Astrocyte (in vitro differentiated cells and primary cell): ENCODE data around the gene CDH19. TPM values are rescaled to one million over a fixed set of nuclear protein-coding genes. Genes with fewer than 3 reads are reported as not detected.

ENCODE experiments used
- DNase-seq: peaks from one replicate; pipeline ENCODE4 v3.0.0-alpha.2; 2010; ENCODE audit warnings: low read depth
- FAIRE-seq: peaks from 2 replicates; lab custom pipeline; 2011; peaks lifted over from hg19 to GRCh38; lab: Jason Lieb, UNC
- H2AFZ ChIP-seq: 2 replicates; pipeline ENCODE4 v1.6.0; 2012; ENCODE audit warnings: low read depth, low read length, inconsistent platforms
- H3K27ac ChIP-seq: 2 replicates; pipeline ENCODE4 v1.5.1; 2011; ENCODE audit warnings: low read depth, low read length, inconsistent platforms
- H3K27me3 ChIP-seq: 2 replicates; pipeline ENCODE4 v1.6.0; 2011; ENCODE audit warnings: low read length, inconsistent platforms; ENCODE audit not compliant: insufficient read depth
- H3K36me3 ChIP-seq: 2 replicates; pipeline ENCODE4 v1.5.1; 2011; ENCODE audit warnings: low read length, inconsistent platforms; ENCODE audit not compliant: insufficient read depth
- H3K4me1 ChIP-seq: 2 replicates; pipeline ENCODE4 v1.5.1; 2011; ENCODE audit warnings: low read length, inconsistent platforms; ENCODE audit not compliant: insufficient read depth
- H3K4me2 ChIP-seq: 2 replicates; pipeline ENCODE4 v1.6.0; 2012; ENCODE audit warnings: low read length, inconsistent platforms
- H3K4me3 ChIP-seq: 2 replicates; pipeline ENCODE4 v1.5.1; 2011; ENCODE audit warnings: low read depth, mild to moderate bottlenecking, low read length, inconsistent platforms; ENCODE audit not compliant: insufficient read depth
- H3K79me2 ChIP-seq: 2 replicates; pipeline ENCODE4 v1.6.0; 2012; ENCODE audit warnings: mild to moderate bottlenecking, low read length, inconsistent platforms; ENCODE audit not compliant: insufficient read depth
- H3K9ac ChIP-seq: 2 replicates; pipeline ENCODE4 v1.6.0; 2012; ENCODE audit warnings: mild to moderate bottlenecking, low read length, inconsistent platforms
- H3K9me3 ChIP-seq: 2 replicates; pipeline ENCODE4 v1.5.1; 2012; ENCODE audit warnings: low read depth, mild to moderate bottlenecking, low read length, inconsistent platforms; ENCODE audit not compliant: insufficient read depth
- H4K20me1 ChIP-seq: 2 replicates; pipeline ENCODE4 v1.6.0; 2012; ENCODE audit warnings: low read length, inconsistent platforms; ENCODE audit not compliant: insufficient read depth
- H3K27ac Mint-ChIP-seq: one replicate; pipeline ENCODE4 v1.8.0; 2021; ENCODE audit warnings: mild to moderate bottlenecking, mixed read lengths; ENCODE audit not compliant: unreplicated experiment
- H3K27me3 Mint-ChIP-seq: one replicate; pipeline ENCODE4 v1.8.0; 2021; ENCODE audit warnings: low read depth, mixed read lengths; ENCODE audit not compliant: unreplicated experiment
- H3K36me3 Mint-ChIP-seq: one replicate; pipeline ENCODE4 v1.8.0; 2021; ENCODE audit warnings: low read depth, mixed read lengths; ENCODE audit not compliant: unreplicated experiment
- H3K4me1 Mint-ChIP-seq: one replicate; pipeline ENCODE4 v1.8.0; 2021; ENCODE audit warnings: low read depth, mixed read lengths; ENCODE audit not compliant: unreplicated experiment
- H3K4me3 Mint-ChIP-seq: one replicate; pipeline ENCODE4 v1.8.0; 2021; ENCODE audit warnings: mild to moderate bottlenecking, moderate library complexity, mixed read lengths; ENCODE audit not compliant: unreplicated experiment
- H3K9me3 Mint-ChIP-seq: one replicate; pipeline ENCODE4 v1.8.0; 2021; ENCODE audit warnings: mild to moderate bottlenecking, mixed read lengths; ENCODE audit not compliant: unreplicated experiment
- CTCF ChIP-seq: IDR thresholded peaks from 2 replicates; pipeline ENCODE4 v1.5.1; 2011; ENCODE audit warnings: low read depth, mild to moderate bottlenecking, inconsistent platforms, low read length, moderate library complexity; ENCODE audit not compliant: insufficient read depth
- EZH2 ChIP-seq: IDR thresholded peaks from 2 replicates; pipeline ENCODE4 v1.6.1; 2012; ENCODE audit warnings: mild to moderate bottlenecking, low read length, inconsistent platforms; ENCODE audit not compliant: insufficient read depth
- total RNA-seq: library from RNA; stranded (reverse); gene quantifications from 2 replicates; pipeline ENCODE4 v1.2.1, GENCODE V29; 2021

The CDH19 gene
- total RNA-seq, 1 donor from 2014 or later, result not detected

GRCh38 chr18:66534110-66534509 lies 69.8 kb downstream of the CDH19 start:
- Histone ChIP-seq H3K4me2 (no peak overlapping the region), H3K4me3 (no peak overlapping the region), H3K9ac (no peak overlapping the region), H3K79me2 (no peaks in the 10 kb centered on the region), H2AFZ (no peak overlapping the region), H3K27ac (no peak overlapping the region), H3K4me1 (no peaks in the 10 kb centered on the region), H4K20me1 (no peaks in the 10 kb centered on the region), H3K9me3 (no peaks in the 10 kb centered on the region), H3K27me3 (no peaks in the 10 kb centered on the region), H3K36me3 (no peaks in the 10 kb centered on the region)
- FAIRE-seq (no peak), DNase-seq (no peak)
- Mint-ChIP-seq H3K27me3 (no peaks in the 10 kb centered on the region), H3K9me3 (no peaks in the 10 kb centered on the region), H3K4me1 (no peaks in the 10 kb centered on the region), H3K36me3 (no peaks in the 10 kb centered on the region), H3K4me3 (no peak overlapping the region), H3K27ac (no peak overlapping the region)
- TF ChIP-seq CTCF, result no peak
- TF ChIP-seq EZH2, result no peak

GRCh38 chr18:66533693-66534092 lies 70.2 kb downstream of the CDH19 start:
- Histone ChIP-seq H4K20me1 (no peaks in the 10 kb centered on the region), H3K36me3 (no peaks in the 10 kb centered on the region), H3K4me2 (no peak overlapping the region), H3K27me3 (no peaks in the 10 kb centered on the region), H2AFZ (no peak overlapping the region), H3K4me3 (no peak overlapping the region), H3K9me3 (no peaks in the 10 kb centered on the region), H3K79me2 (no peaks in the 10 kb centered on the region), H3K27ac (no peak overlapping the region), H3K9ac (no peak overlapping the region), H3K4me1 (no peaks in the 10 kb centered on the region)
- FAIRE-seq (no peak), DNase-seq (no peak)
- no peaks in the 10 kb centered on the region for H3K36me3 Mint-ChIP-seq
- no peak overlapping the region for H3K4me3 Mint-ChIP-seq
- no peaks in the 10 kb centered on the region for H3K27me3 Mint-ChIP-seq
- H3K27ac Mint-ChIP-seq, result no peak overlapping the region
- H3K4me1 Mint-ChIP-seq, result no peaks in the 10 kb centered on the region
- H3K9me3 Mint-ChIP-seq, result no peaks in the 10 kb centered on the region
- TF ChIP-seq CTCF (no peak), EZH2 (no peak)

- H3K36me3 ChIP-seq, result no peaks in the 10 kb centered on the region
- Mint-ChIP-seq H3K9me3 (no peaks in the 10 kb centered on the region), H3K27me3 (no peaks in the 10 kb centered on the region), H3K4me3 (no peak overlapping the region), H3K4me1 (no peaks in the 10 kb centered on the region), H3K36me3 (no peaks in the 10 kb centered on the region), H3K27ac (no peak overlapping the region)
- no peaks in the 10 kb centered on the region for H3K79me2 ChIP-seq
- no peaks in the 10 kb centered on the region for H3K9me3 ChIP-seq
- no peak overlapping the region for H3K27ac ChIP-seq
- no peaks in the 10 kb centered on the region for H4K20me1 ChIP-seq
- H3K27me3 ChIP-seq, result no peaks in the 10 kb centered on the region
- no peak overlapping the region for H3K9ac ChIP-seq
- TF ChIP-seq CTCF, result no peak
- no peak for TF ChIP-seq EZH2
- no peak for FAIRE-seq
- no peak overlapping the region for H3K4me2 ChIP-seq
- no peak overlapping the region for H2AFZ ChIP-seq
- no peaks in the 10 kb centered on the region for H3K4me1 ChIP-seq
- H3K4me3 ChIP-seq, result no peak overlapping the region
- no peak for DNase-seq
These were observed 80.5 kb downstream of the CDH19 start for GRCh38 chr18:66523219-66523991.
